HCT116 (cell line): ENCODE results near the gene ROCK2. TPM values are rescaled to one million over a fixed set of nuclear protein-coding genes. Genes with fewer than 3 reads are reported as not detected.

ENCODE experiments used
- ATAC-seq: fragments of 200-7000 bp; cut with Tn5 transposase; 2 replicates; pipeline ENCODE4 v1.9.1; 2020; ENCODE audit warnings: mild to moderate bottlenecking, moderate library complexity
- BruUV-seq: library from RNA; stranded (reverse); fragments of 400-500 nt; replicated peaks from 2 replicates; lab custom pipeline; 2021; lab: Mats Ljungman, UMichigan
- CTCF ChIA-PET: fragments of 300-600 bp; sonication (Branson Sonifier 250); formaldehyde crosslinking; loops from one replicate; lab custom pipeline; 2021; ENCODE audit warnings: antibody characterized with exemption; lab: Charles Lee
- POLR2A ChIA-PET: fragments of 300-600, 350-600 bp; sonication (Branson Sonifier 250); formaldehyde crosslinking; loops from one replicate; lab custom pipeline; 2021; ENCODE audit warnings: antibody characterized with exemption; lab: Charles Lee
- RAD21 ChIA-PET, 2 experiments: fragments of 300-600 bp; sonication (Branson Sonifier 250); formaldehyde crosslinking; loops; one replicate each; lab custom pipeline; 2023; ENCODE audit warnings: low total read pairs in 2 of 2; ENCODE audit not compliant: uncharacterized antibody in 2 of 2, unreplicated experiment in 2 of 2, low non-redundant PET in 1 of 2; lab: Charles Lee
- DNase-seq: peaks from one replicate; pipeline ENCODE4 v3.0.0-alpha.2; 2010; ENCODE audit warnings: low read depth, low spot score
- H2AFZ ChIP-seq: fragments of 200-600 bp; shearing (Covaris generic), sonication (generic); 2 replicates; pipeline ENCODE4 v1.6.1; 2017; ENCODE audit warnings: low read depth, mixed run types, mixed read lengths, antibody characterized with exemption, low read length; ENCODE audit not compliant: poor library complexity, severe bottlenecking
- H3K27ac ChIP-seq: 2 replicates; pipeline ENCODE4 v1.5.1; 2012; ENCODE audit warnings: low read depth, low read length
- H3K27me3 ChIP-seq: fragments of 200-600 bp; sonication (generic); 2 replicates; pipeline ENCODE4 v1.6.1; 2016; ENCODE audit warnings: mixed run types, low read length, mixed read lengths; ENCODE audit not compliant: insufficient read depth
- H3K36me3 ChIP-seq, 2 experiments: fragments of 200-500 bp in 1 of 2; fragments of 200-600 bp in 1 of 2; sonication (Bioruptor generic) in 1 of 2; sonication (generic) in 1 of 2; 2 replicates each; pipeline versions ENCODE4 v1.5.1 to v1.6.1; 2014 to 2016; ENCODE audit warnings: low read length in 2 of 2, inconsistent platforms in 1 of 2, mixed read lengths in 1 of 2, mixed run types in 1 of 2; ENCODE audit not compliant: insufficient read depth in 2 of 2, control insufficient read depth in 1 of 2
- H3K4me1 ChIP-seq, 2 experiments: fragments of 200-600 bp in 1 of 2; sonication (generic) in 1 of 2; 2 replicates each; pipeline versions ENCODE4 v1.5.1 to v1.6.1; 2012 to 2017; ENCODE audit warnings: low read length in 2 of 2, inconsistent platforms in 1 of 2, mild to moderate bottlenecking in 1 of 2, mixed read lengths in 1 of 2, mixed run types in 1 of 2, moderate library complexity in 1 of 2; ENCODE audit not compliant: insufficient read depth in 2 of 2, control insufficient read depth in 1 of 2
- H3K4me2 ChIP-seq: fragments of 200-600 bp; sonication (generic); 2 replicates; pipeline ENCODE4 v1.6.1; 2017; ENCODE audit warnings: mixed run types, low read length, mixed read lengths
- H3K4me3 ChIP-seq, 2 experiments: fragments of 200-600 bp in 1 of 2; sonication (generic) in 1 of 2; replicated peaks in 1 of 2; 2 replicates each; pipeline ENCODE4 v1.5.1; 2011 to 2016; ENCODE audit warnings: low read length in 2 of 2, control low read depth in 1 of 2, low read depth in 1 of 2, mild to moderate bottlenecking in 1 of 2, mixed read lengths in 1 of 2, mixed run types in 1 of 2
- H3K79me2 ChIP-seq: fragments of 200-600 bp; sonication (generic); 2 replicates; pipeline ENCODE4 v1.6.1; 2017; ENCODE audit warnings: mild to moderate bottlenecking, mixed run types, low read length, moderate library complexity, mixed read lengths; ENCODE audit not compliant: insufficient read depth
- H3K9ac ChIP-seq: fragments of 200-600 bp; sonication (generic); 2 replicates; pipeline ENCODE4 v1.6.1; 2016; ENCODE audit warnings: low read length, mixed read lengths
- H3K9me2 ChIP-seq: fragments of 200-600 bp; sonication (generic), shearing (Covaris generic); 2 replicates; pipeline ENCODE4 v1.6.1; 2017; ENCODE audit warnings: mixed run types, mild to moderate bottlenecking, moderate library complexity; ENCODE audit not compliant: insufficient read depth
- H3K9me3 ChIP-seq, 2 experiments: fragments of 200-500 bp in 1 of 2; fragments of 200-600 bp in 1 of 2; sonication (Bioruptor generic) in 1 of 2; sonication (generic) in 1 of 2; 2 replicates each; pipeline ENCODE4 v1.6.1; 2014 to 2017; ENCODE audit warnings: low read length in 2 of 2, mixed read lengths in 2 of 2, inconsistent platforms in 1 of 2, low read depth in 1 of 2, mild to moderate bottlenecking in 1 of 2, mixed run types in 1 of 2, moderate library complexity in 1 of 2; ENCODE audit not compliant: control insufficient read depth in 1 of 2, insufficient read depth in 1 of 2
- H4K20me1 ChIP-seq: fragments of 200-600 bp; sonication (generic), shearing (Covaris generic); 2 replicates; pipeline ENCODE4 v1.6.1; 2017; ENCODE audit warnings: mixed run types, mild to moderate bottlenecking, moderate library complexity; ENCODE audit not compliant: insufficient read depth
- ATF3 ChIP-seq: IDR thresholded peaks from 2 replicates; pipeline ENCODE4 v1.6.1; 2012
- CBX3 ChIP-seq: IDR thresholded peaks from 2 replicates; pipeline ENCODE4 v1.6.1; 2012; ENCODE audit warnings: low read depth
- CEBPB ChIP-seq: IDR thresholded peaks from 2 replicates; pipeline ENCODE4 v1.6.1; 2012; ENCODE audit warnings: low read depth
- EGR1 ChIP-seq: IDR thresholded peaks from 2 replicates; pipeline ENCODE4 v1.6.1; 2012; ENCODE audit warnings: low read depth
- EZH2 ChIP-seq: fragments of 200-600 bp; sonication (generic); IDR thresholded peaks from 2 replicates; pipeline ENCODE4 v1.6.1; 2017; ENCODE audit warnings: antibody characterized with exemption, mixed run types
- EZH2phosphoT487 ChIP-seq: fragments of 200-600 bp; IDR thresholded peaks from 2 replicates; pipeline ENCODE4 v1.6.1; 2018; ENCODE audit warnings: antibody characterized with exemption, borderline replicate concordance
- FOSL1 ChIP-seq: IDR thresholded peaks from 2 replicates; pipeline ENCODE4 v1.6.1; 2012; ENCODE audit warnings: low read depth
- JUND ChIP-seq: IDR thresholded peaks from 2 replicates; pipeline ENCODE4 v1.6.1; 2012
- MAX ChIP-seq: IDR thresholded peaks from 2 replicates; pipeline ENCODE4 v1.6.1; 2012
- POLR2A ChIP-seq: IDR thresholded peaks from 2 replicates; pipeline ENCODE4 v1.7.0; 2011; ENCODE audit warnings: borderline replicate concordance; ENCODE audit not compliant: insufficient read depth, insufficient read length; ENCODE audit errors: extremely low read depth
- POLR2AphosphoS5 ChIP-seq: IDR thresholded peaks from 2 replicates; pipeline ENCODE4 v1.6.1; 2011; ENCODE audit warnings: mild to moderate bottlenecking, low read depth, low read length, moderate library complexity
- SRF ChIP-seq: IDR thresholded peaks from 2 replicates; pipeline ENCODE4 v1.6.1; 2012; ENCODE audit warnings: low read depth
- TCF7L2 ChIP-seq: IDR thresholded peaks from 2 replicates; pipeline ENCODE4 v1.7.0; 2011; ENCODE audit warnings: borderline replicate concordance, inconsistent platforms; ENCODE audit not compliant: insufficient read depth, insufficient read length; ENCODE audit errors: extremely low read depth
- YY1 ChIP-seq: IDR thresholded peaks from 2 replicates; pipeline ENCODE4 v1.6.1; 2011; ENCODE audit warnings: low read length, low read depth, moderate library complexity, mild to moderate bottlenecking; ENCODE audit not compliant: insufficient replicate concordance; ENCODE audit errors: extremely low read depth
- ZBTB33 ChIP-seq: IDR thresholded peaks from 2 replicates; pipeline ENCODE4 v1.6.1; 2011; ENCODE audit warnings: mild to moderate bottlenecking, low read length, moderate library complexity; ENCODE audit not compliant: insufficient replicate concordance; ENCODE audit errors: extremely low read depth
- ZFX ChIP-seq: fragments of 450-650 bp; IDR thresholded peaks from 2 replicates; pipeline ENCODE4 v1.6.1; 2017
- ZNF274 ChIP-seq: fragments of 200-500 bp; sonication (Bioruptor generic); IDR thresholded peaks from 2 replicates; pipeline ENCODE4 v1.6.1; 2014; ENCODE audit warnings: mild to moderate bottlenecking, low read depth, low read length, inconsistent platforms
- intact Hi-C: fragments of 100-400 bp; cut with micrococcal nuclease; formaldehyde crosslinking; loops from 2 replicates; pipeline ENCODE4 v1.10.0; 2022
- total RNA-seq: library from RNA; stranded (reverse); gene quantifications from one replicate; pipeline ENCODE4 v1.2.1, GENCODE V29; 2021; ENCODE audit not compliant: unreplicated experiment

The ROCK2 gene
- total RNA-seq, 1 experiment from 2014 or later: 48.0 TPM

GRCh38 chr2:11292464-11293255, 51.8 kb downstream of the ROCK2 start:
- Histone ChIP-seq H2AFZ (no peak overlapping the region), H3K27me3 (no peaks in the 10 kb centered on the region)
- TF ChIP-seq FOSL1: no peak
- TF ChIP-seq ATF3: no peak
- TF ChIP-seq TCF7L2: no peak
- TF ChIP-seq ZBTB33: no peak
- TF ChIP-seq, all 23 proteins: peak for 0
- H3K9me3 ChIP-seq: no peaks in the 10 kb centered on the region
- H3K4me3 ChIP-seq: no peak overlapping the region
- no peak overlapping the region for H3K9ac ChIP-seq
- no peak for DNase-seq
- RAD21 ChIA-PET: no interaction called here
- H4K20me1 ChIP-seq: peaks cover 23% of the 10 kb centered on the region; the same call in 1 of the 2 replicates
- CTCF ChIA-PET: no interaction called here
- BruUV-seq: no TSS peak
- peaks cover 99% of the 10 kb centered on the region for H3K79me2 ChIP-seq
- H3K9me2 ChIP-seq: no peaks in the 10 kb centered on the region
- POLR2A ChIA-PET: no interaction called here
- H3K27ac ChIP-seq: no peak overlapping the region
- H3K4me1 ChIP-seq: peaks cover 7 to 8% of the 10 kb centered on the region in 2 experiments; a peak in 2 of 4 replicates
- intact Hi-C loops: loop anchor here (5.0 kb wide), 1 partner anchor 40 kb away; no protein-coding TSS in a partner anchor
- peak; percentile 75 for ATAC-seq
- H3K4me2 ChIP-seq: no peak overlapping the region
- no peaks in the 10 kb centered on the region for H3K36me3 ChIP-seq

GRCh38 chr2:11290713-11291112, 53.7 kb downstream of the ROCK2 start:
- Histone ChIP-seq H3K36me3 (no peaks in the 10 kb centered on the region), H3K4me3 (no peak overlapping the region), H3K9ac (no peak overlapping the region), H3K4me1 (peaks cover 7 to 8% of the 10 kb centered on the region in 2 experiments; a peak in 2 of 4 replicates), H3K27ac (no peak overlapping the region), H3K9me3 (no peaks in the 10 kb centered on the region), H3K9me2 (no peaks in the 10 kb centered on the region), H3K4me2 (no peak overlapping the region), H4K20me1 (peaks cover 15% of the 10 kb centered on the region; the same call in 1 of the 2 replicates), H2AFZ (no peak overlapping the region), H3K79me2 (peaks cover 91% of the 10 kb centered on the region), H3K27me3 (no peaks in the 10 kb centered on the region)
- DNase-seq (no peak), ATAC-seq (no peak)
- intact Hi-C loops: loop anchor here (5.0 kb wide), 1 partner anchor 42 kb away; no protein-coding TSS in a partner anchor
- ChIA-PET POLR2A (no interaction called here), RAD21 (no interaction called here), CTCF (no interaction called here)
- BruUV-seq: no TSS peak
- no peak for TF ChIP-seq CBX3
- no peak for TF ChIP-seq EZH2
- TF ChIP-seq EGR1: no peak
- no peak for TF ChIP-seq POLR2A
- TF ChIP-seq ZFX: no peak
- no peak for TF ChIP-seq MAX
- TF ChIP-seq POLR2AphosphoS5: no peak
- TF ChIP-seq EZH2phosphoT487: no peak
- no peak for TF ChIP-seq CEBPB
- no peak for TF ChIP-seq YY1
- no peak for TF ChIP-seq JUND
- no peak for TF ChIP-seq SRF
- TF ChIP-seq ZNF274: no peak
